Type B pancreatic cell (in vitro differentiated cells): ENCODE data around the gene PPP1R13B. TPM values are rescaled to one million over a fixed set of nuclear protein-coding genes. Genes with fewer than 3 reads are reported as not detected.
A peak's percentile ranks its signal among the peaks of the same experiment; 100 is the strongest.

Source experiments
- DNase-seq: peaks from one replicate; pipeline ENCODE4 v3.0.0; 2021; ENCODE audit warnings: mixed read lengths; ENCODE audit not compliant: unreplicated experiment; ENCODE audit errors: extremely low spot score
- H3K27ac Mint-ChIP-seq: 2 replicates; pipeline ENCODE4 v1.8.0; 2021; ENCODE audit warnings: mild to moderate bottlenecking, mixed read lengths
- H3K27me3 Mint-ChIP-seq: 2 replicates; pipeline ENCODE4 v1.8.0; 2021; ENCODE audit warnings: mixed read lengths
- H3K36me3 Mint-ChIP-seq: 2 replicates; pipeline ENCODE4 v1.8.0; 2021; ENCODE audit warnings: mixed read lengths
- H3K4me1 Mint-ChIP-seq: one replicate; pipeline ENCODE4 v1.8.0; 2021; ENCODE audit warnings: mixed read lengths; ENCODE audit not compliant: unreplicated experiment
- H3K4me3 Mint-ChIP-seq: 2 replicates; pipeline ENCODE4 v1.8.0; 2021; ENCODE audit warnings: mild to moderate bottlenecking, mixed read lengths
- H3K9me3 Mint-ChIP-seq: 2 replicates; pipeline ENCODE4 v1.8.0; 2021; ENCODE audit warnings: mixed read lengths
- CTCF ChIP-seq: fragments of 200-600 bp; sonication (generic); conservative IDR thresholded peaks from 2 replicates; pipeline ENCODE4 v1.5.0; 2021; ENCODE audit warnings: antibody characterized with exemption, mild to moderate bottlenecking
- total RNA-seq: library from RNA; stranded (reverse); gene quantifications from 2 replicates; pipeline ENCODE4 v1.2.1, GENCODE V29; 2021; ENCODE audit warnings: low replicate concordance

PPP1R13B gene
- total RNA-seq, 1 donor from 2014 or later = 20.4 TPM

GRCh38 chr14:103728141-103728540, 119.2 kb downstream of the PPP1R13B start:
- H3K9me3 Mint-ChIP-seq = no peaks in the 10 kb centered on the region
- no peak overlapping the region for H3K4me3 Mint-ChIP-seq
- TF ChIP-seq CTCF = no peak
- no peaks in the 10 kb centered on the region for H3K27me3 Mint-ChIP-seq
- H3K4me1 Mint-ChIP-seq = peaks cover 7% of the 10 kb centered on the region
- H3K36me3 Mint-ChIP-seq = peaks cover 7% of the 10 kb centered on the region
- peak overlapping the region; percentile 49 for H3K27ac Mint-ChIP-seq
- DNase-seq = no peak

- H3K4me3 Mint-ChIP-seq = no peak overlapping the region
- no peaks in the 10 kb centered on the region for H3K9me3 Mint-ChIP-seq
Measured at GRCh38 chr14:103727313-103727980, 119.9 kb downstream of the PPP1R13B start.

GRCh38 chr14:103726474-103726873, 120.9 kb downstream of the PPP1R13B start:
- TF ChIP-seq CTCF = no peak
- Mint-ChIP-seq H3K4me1 (peaks cover 16% of the 10 kb centered on the region), H3K4me3 (no peak overlapping the region), H3K27me3 (no peaks in the 10 kb centered on the region), H3K27ac (no peak overlapping the region), H3K36me3 (peaks cover 3% of the 10 kb centered on the region), H3K9me3 (no peaks in the 10 kb centered on the region)
- no peak for DNase-seq

More at GRCh38 chr14:103727313-103727980, 119.9 kb downstream of the PPP1R13B start:
- Mint-ChIP-seq H3K4me1 (peaks cover 11% of the 10 kb centered on the region), H3K36me3 (peaks cover 3% of the 10 kb centered on the region), H3K27ac (no peak overlapping the region), H3K27me3 (no peaks in the 10 kb centered on the region)
- DNase-seq = no peak
- no peak for TF ChIP-seq CTCF

GRCh38 chr14:103725739-103726395, 121.5 kb downstream of the PPP1R13B start:
- TF ChIP-seq CTCF = no peak
- Mint-ChIP-seq H3K27ac (peak overlapping the region; percentile 48), H3K9me3 (no peaks in the 10 kb centered on the region), H3K4me1 (peaks cover 16% of the 10 kb centered on the region), H3K4me3 (no peak overlapping the region), H3K27me3 (no peaks in the 10 kb centered on the region), H3K36me3 (peaks cover 3% of the 10 kb centered on the region)
- DNase-seq = no peak

GRCh38 chr14:103725001-103725682, 122.2 kb downstream of the PPP1R13B start:
- H3K4me1 Mint-ChIP-seq = peaks cover 17% of the 10 kb centered on the region
- peak overlapping the region; percentile 48 for H3K27ac Mint-ChIP-seq
- no peak for TF ChIP-seq CTCF

More at GRCh38 chr14:103725001-103725682, 122.2 kb downstream of the PPP1R13B start:
- no peaks in the 10 kb centered on the region for H3K9me3 Mint-ChIP-seq
- H3K4me3 Mint-ChIP-seq = no peak overlapping the region
- H3K27me3 Mint-ChIP-seq = no peaks in the 10 kb centered on the region
- no peak for DNase-seq
- peaks cover 3% of the 10 kb centered on the region for H3K36me3 Mint-ChIP-seq
